Left kidney (tissue), 2 donors: Measurements from ENCODE around the gene ACTL6B. TPM values are rescaled to one million over a fixed set of nuclear protein-coding genes. Genes with fewer than 3 reads are reported as not detected.

Source experiments
- DNase-seq: peaks from one replicate; pipeline ENCODE4 v3.0.0-alpha.2; 2013
- polyA plus RNA-seq: library from polyadenylated mRNA; unstranded; fragments of 120-200 nt; gene quantifications from one replicate; pipeline ENCODE4 v1.2.1, GENCODE V29; 2013; ENCODE audit not compliant: insufficient read length

The ACTL6B gene
- polyA plus RNA-seq, 1 donor, result not detected

GRCh38 chr7:100626530-100627237 is 29.6 kb downstream of the ACTL6B start:
- peak; percentile 60 for DNase-seq

- DNase-seq, result no peak
These were observed 30.2 kb downstream of the ACTL6B start for GRCh38 chr7:100626055-100626454.

DNA sequence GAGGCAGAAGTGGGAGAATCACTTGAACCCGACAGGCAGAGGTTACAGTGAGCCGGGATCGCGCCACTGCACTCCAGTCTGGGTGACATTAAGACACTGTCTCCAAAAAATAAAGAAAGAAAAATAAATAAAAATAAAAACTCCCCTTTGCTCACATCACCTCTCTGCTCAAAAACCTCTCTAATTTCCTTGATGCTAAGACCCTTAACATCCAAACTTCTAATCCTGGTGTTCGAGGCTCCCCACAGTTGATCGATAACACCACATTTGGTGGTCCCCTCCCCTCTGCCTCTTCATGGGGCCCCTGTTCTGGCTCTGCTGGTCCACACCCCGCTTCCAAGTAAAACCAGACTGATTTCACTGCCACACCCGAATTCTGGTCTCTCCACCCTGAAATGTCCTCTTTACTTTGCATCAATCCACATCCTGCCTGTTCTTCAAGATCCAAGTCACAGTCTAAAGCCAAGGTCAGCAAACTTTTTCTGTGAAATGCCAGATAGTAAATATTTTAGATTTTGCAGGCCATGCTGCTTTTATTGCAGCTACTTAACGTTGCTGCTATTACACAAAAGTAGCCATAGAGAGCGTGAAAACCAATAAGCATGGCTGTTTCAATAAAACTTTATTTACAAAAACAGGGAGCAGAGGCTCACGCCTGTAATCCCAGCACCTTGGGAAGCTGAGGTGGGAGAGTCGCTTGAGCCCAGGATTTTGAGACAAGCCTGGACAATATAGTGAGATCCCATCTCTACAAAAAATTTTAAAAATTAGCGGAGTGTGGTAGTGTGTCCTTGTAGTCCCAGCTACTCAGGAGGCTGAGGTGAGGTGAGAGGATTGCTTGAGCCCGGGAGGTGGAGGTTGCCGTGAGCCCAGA is 32.1 kb downstream of the ACTL6B start:
- no peak for DNase-seq

GRCh38 chr7:100621554-100621953 is 34.7 kb downstream of the ACTL6B start:
- DNase-seq, result no peak

- DNase-seq, result no peak
These were observed 35.4 kb downstream of the ACTL6B start for GRCh38 chr7:100620804-100621203.

GRCh38 chr7:100620239-100620638 is 36.0 kb downstream of the ACTL6B start:
- DNase-seq, result no peak

DNA sequence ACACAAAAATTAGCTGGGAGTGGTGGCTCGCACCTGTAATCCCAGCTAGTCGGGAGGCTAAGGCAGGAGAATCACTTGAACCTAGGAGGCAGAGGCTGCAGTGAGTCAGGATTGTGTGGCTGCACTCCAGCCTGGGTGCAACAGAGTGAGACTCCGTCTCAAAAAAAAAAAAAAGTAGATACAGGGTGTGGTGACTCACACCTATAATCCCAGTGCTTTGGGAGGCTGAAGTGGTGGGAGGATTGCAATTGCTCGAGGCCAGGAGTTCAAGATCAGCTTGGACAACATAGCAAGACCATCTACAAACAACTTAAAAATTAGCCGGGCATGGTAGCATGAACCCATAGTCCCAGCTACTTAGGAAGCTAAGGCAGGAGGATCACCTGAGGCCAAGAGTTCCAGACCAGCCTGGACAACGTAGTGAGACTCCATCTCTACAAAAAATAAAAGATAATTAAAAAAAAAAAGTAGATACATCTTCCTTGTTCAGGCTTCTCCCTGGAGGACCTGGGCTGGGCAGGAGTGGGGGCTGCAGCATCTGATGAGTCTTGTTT is 41.9 kb downstream of the ACTL6B start:
- DNase-seq, result no peak

DNA sequence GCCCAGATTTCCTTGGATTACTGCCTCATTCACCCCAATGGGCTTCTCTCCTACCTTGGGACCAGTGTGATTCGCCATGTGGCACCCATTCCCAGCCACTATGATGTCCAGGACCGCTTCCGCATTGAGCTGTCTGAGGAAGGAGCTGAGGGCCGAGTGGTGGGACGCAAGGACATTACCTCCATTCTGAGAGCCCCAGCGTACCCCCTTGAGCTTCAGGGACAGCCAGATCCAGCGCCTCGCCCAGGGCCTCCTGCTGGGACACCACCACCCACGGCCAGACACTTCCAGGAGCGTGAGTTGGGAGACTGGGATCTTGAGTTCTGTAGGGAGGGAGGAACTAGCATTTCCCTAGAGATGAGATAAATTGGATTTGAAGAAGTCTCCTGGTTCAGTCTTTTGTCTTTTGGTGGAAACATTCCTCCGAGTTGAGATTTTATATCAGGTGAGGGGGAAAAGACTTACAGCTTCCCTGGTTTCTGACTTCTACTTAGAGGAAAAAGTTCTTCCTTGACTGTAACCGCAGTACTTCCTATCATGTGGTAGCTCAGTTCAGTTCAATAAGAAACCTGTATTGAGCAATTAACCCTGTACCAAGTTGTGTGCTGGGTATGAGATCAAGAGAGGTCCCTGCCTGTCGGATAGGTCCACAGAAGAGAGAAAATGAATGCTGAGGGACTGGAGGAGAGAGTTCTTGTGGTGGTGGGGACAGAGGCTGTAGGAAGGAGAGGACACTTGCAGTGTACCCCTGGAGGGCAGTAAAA is 42.7 kb downstream of the ACTL6B start:
- no peak for DNase-seq

GRCh38 chr7:100612730-100613390 is 43.4 kb downstream of the ACTL6B start:
- DNase-seq, result no peak

DNA sequence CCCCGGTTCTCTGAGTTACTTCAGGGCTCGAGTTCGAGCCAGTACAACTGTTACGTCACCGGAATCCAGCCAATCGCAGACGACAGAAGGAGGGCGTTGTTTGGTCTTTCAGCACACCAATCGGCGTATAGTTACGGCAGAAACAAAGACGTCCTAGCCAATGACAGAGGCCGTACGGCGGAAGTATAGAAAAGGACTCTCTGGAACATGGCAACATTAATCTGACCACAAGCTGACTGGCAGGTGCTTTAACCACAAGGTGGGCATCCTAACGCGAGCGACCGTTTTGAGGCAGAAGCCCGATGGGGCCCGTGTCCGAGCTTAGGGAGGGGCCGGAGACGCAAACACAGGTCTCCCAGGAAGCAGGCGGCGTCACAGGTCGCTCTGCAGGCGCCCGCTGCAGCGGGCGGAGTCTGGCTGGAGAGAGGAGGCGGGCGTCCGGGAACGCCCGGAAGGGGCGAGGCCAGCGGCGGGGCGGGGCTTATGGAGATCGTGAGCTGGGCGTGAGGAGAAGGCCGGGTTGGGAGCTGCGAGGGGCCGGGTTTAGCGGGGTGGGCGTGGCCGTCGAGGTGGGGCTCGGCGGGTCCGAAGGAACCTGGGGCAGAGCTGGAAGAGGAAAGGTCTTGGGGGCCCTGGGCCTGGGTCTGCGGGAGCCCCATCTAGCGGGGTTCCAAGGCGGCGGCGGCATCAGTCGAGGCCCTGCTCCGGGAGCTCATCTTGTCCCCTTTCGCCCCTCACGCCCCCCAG is 44.1 kb downstream of the ACTL6B start, which contains the start of gene MOSPD3:
Gene MOSPD3 (plus strand): TSS at position 558 of the 747 bp plus-strand sequence. CDS start 252 bp downstream, outside the sequence.
- DNase-seq, result peak; percentile 100

DNA sequence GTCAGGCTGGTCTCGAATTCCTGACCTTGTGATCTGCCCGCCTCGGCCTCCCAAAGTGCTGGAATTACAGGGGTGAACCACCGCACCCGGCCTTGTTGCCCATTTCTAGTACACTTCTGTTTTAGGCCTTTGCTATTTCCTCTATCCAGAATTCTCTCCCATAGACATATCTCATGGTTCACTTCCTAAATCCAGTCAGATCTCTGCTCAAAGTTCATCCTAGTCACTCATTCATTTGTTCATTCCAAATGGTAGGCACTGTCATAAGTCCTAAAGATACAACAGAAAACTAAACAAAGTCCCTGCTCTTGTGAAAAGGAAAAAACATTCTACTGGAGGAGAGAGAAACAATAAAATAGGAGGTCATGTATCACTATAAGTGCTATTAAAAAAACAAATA is 46.3 kb downstream of the ACTL6B start:
- no peak for DNase-seq

DNA sequence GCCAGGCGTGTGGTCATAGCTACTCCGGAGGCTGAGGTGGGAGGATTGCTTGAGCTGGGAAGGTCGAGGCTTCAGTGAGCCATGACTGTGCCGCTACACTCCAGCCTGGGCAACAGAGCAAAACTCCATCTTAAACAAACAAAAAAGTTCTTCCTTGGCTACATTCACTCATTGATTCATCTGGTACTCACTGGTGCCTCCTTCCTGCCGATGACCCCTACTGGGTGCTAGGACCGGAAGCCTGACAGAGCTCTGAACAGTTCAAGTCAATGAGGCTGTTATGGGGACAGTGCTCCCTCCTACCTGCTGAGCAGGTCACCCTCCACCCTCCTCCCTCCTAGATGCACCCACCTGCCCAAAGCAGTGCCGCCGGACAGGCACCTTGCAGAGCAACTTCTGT is 49.1 kb downstream of the ACTL6B start:
- DNase-seq, result no peak

DNA sequence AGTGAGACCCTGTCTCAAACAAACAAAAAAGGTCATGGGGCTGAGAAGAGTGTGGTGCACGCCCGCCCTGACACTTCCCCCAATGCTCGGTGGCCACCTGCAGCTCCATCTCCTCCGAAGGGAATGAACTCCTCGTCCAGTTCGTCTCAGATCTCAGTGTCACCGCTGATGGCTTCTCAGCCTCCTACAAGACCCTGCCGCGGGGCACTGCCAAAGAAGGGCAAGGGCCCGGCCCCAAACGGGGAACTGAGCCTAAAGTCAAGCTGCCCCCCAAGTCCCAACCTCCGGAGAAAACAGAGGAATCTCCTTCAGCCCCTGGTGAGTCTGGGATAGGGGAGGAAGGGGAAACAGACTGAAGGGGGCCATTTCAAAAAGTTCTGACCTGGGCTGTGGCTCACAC is 49.9 kb downstream of the ACTL6B start:
- no peak for DNase-seq

GRCh38 chr7:100604976-100605911 is 51.0 kb downstream of the ACTL6B start:
- no peak for DNase-seq

- no peak for DNase-seq
These were observed 51.9 kb downstream of the ACTL6B start for GRCh38 chr7:100604028-100604975.

DNA sequence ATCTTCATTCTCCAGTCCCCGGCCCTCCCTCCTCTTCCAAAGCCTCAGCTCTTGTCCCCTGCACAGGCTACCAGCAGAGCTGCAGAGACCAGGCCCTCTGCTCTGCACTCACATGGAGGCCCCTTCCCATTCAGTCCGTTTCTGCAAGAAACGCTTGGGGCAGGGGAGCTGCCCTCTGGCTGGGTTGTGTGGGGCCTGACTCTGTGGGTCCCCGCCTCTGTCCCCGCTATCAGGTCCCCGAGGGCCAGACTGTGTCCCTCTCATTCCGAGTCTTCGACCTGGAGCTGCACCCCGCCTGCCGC is 52.6 kb downstream of the ACTL6B start:
- no peak for DNase-seq

- DNase-seq, result no peak
These were observed 53.1 kb downstream of the ACTL6B start for GRCh38 chr7:100602889-100603725.

GRCh38 chr7:100600730-100601038 is 55.6 kb downstream of the ACTL6B start:
- no peak for DNase-seq
